HepG2 (cell line): ENCODE data around the gene FAM111B. TPM values are rescaled to one million over a fixed set of nuclear protein-coding genes. Genes with fewer than 3 reads are reported as not detected.

Experiments used
- ATF7-NPFF ChIP-seq: sonication (generic); formaldehyde crosslinking; IDR thresholded peaks from 2 replicates; pipeline ENCODE4 v1.8.1; 2023; ENCODE audit warnings: mild to moderate bottlenecking, low read depth, missing genetic modification reagents, moderate library complexity
- CBX2 ChIP-seq, 2 experiments: fragments of 200-600 bp in 1 of 2; sonication (generic); formaldehyde crosslinking in 1 of 2; IDR thresholded peaks; 2 replicates each; pipeline versions ENCODE4 v1.7.0 to v1.8.1; 2018 to 2022; ENCODE audit warnings: low read depth in 2 of 2, low read length in 1 of 2, mild to moderate bottlenecking in 1 of 2, missing genetic modification reagents in 1 of 2
- DNMT3B ChIP-seq: conservative IDR thresholded peaks from 2 replicates; pipeline ENCODE4 v1.6.1; 2016; ENCODE audit warnings: missing biosample characterization, control low read depth
- GATA4 ChIP-seq: sonication (generic); IDR thresholded peaks from 2 replicates; pipeline ENCODE4 v1.6.1; 2016; ENCODE audit warnings: antibody characterized with exemption, low read depth, borderline replicate concordance
- HDAC6 ChIP-seq: fragments of 200-600 bp; sonication (generic); IDR thresholded peaks from 2 replicates; pipeline ENCODE4 v1.7.0; 2017; ENCODE audit warnings: mild to moderate bottlenecking, antibody characterized with exemption, low read length, low read depth
- HNF1A ChIP-seq, 2 experiments: sonication (generic) in 1 of 2; formaldehyde crosslinking in 1 of 2; IDR thresholded peaks; 2 replicates each; pipeline versions ENCODE4 v1.4.0 to v1.6.1; 2016 to 2020; ENCODE audit warnings: borderline replicate concordance in 1 of 2, low read depth in 1 of 2, mild to moderate bottlenecking in 1 of 2, missing genetic modification reagents in 1 of 2
- HNRNPL ChIP-seq: fragments of 200-400 bp; formaldehyde crosslinking; IDR thresholded peaks from 2 replicates; pipeline ENCODE4 v1.6.1; 2017; ENCODE audit warnings: mild to moderate bottlenecking, low read depth, low read length
- KDM1A ChIP-seq: IDR thresholded peaks from 2 replicates; pipeline ENCODE4 v1.6.1; 2016; ENCODE audit warnings: missing compliant biosample characterization
- KLF15 ChIP-seq: sonication (generic); formaldehyde crosslinking; IDR thresholded peaks from 2 replicates; pipeline ENCODE4 v1.8.1; 2023; ENCODE audit warnings: borderline replicate concordance, mild to moderate bottlenecking, inconsistent platforms, missing genetic modification reagents, mixed read lengths
- MNT ChIP-seq: fragments of 450-650 bp; IDR thresholded peaks from 2 replicates; pipeline ENCODE4 v1.6.1; 2016
- MTA1 ChIP-seq: sonication (generic); formaldehyde crosslinking; IDR thresholded peaks from 2 replicates; pipeline ENCODE4 v1.4.0; 2020; ENCODE audit warnings: missing genetic modification reagents, mild to moderate bottlenecking, borderline replicate concordance
- PRMT3 ChIP-seq: sonication (generic); formaldehyde crosslinking; IDR thresholded peaks from 2 replicates; pipeline ENCODE4 v1.8.1; 2022; ENCODE audit warnings: low read depth, mild to moderate bottlenecking, moderate library complexity, missing genetic modification reagents, borderline replicate concordance
- SETDB1 ChIP-seq: sonication (generic); formaldehyde crosslinking; IDR thresholded peaks from 2 replicates; pipeline ENCODE4 v1.5.1; 2020; ENCODE audit warnings: missing genetic modification reagents, mild to moderate bottlenecking, borderline replicate concordance
- TBX3 ChIP-seq: fragments of 450-650 bp; IDR thresholded peaks from 2 replicates; pipeline ENCODE4 v1.6.1; 2017; ENCODE audit warnings: antibody characterized with exemption, mild to moderate bottlenecking, inconsistent platforms, borderline replicate concordance
- TCF7L2 ChIP-seq: IDR thresholded peaks from 2 replicates; pipeline ENCODE4 v1.6.1; 2011; ENCODE audit warnings: mild to moderate bottlenecking, low read depth, low read length, moderate library complexity
- THAP11 ChIP-seq: IDR thresholded peaks from 2 replicates; pipeline ENCODE4 v1.6.1; 2016; ENCODE audit warnings: missing biosample characterization, missing genetic modification reagents
- TMF1 ChIP-seq: sonication (generic); formaldehyde crosslinking; IDR thresholded peaks from 2 replicates; pipeline ENCODE4 v1.8.1; 2022; ENCODE audit warnings: low read depth, missing genetic modification reagents
- ZNF605 ChIP-seq: sonication (generic); formaldehyde crosslinking; IDR thresholded peaks from 2 replicates; pipeline ENCODE4 v1.8.0; 2022; ENCODE audit warnings: mild to moderate bottlenecking, missing genetic modification reagents
- ZNF792 ChIP-seq: IDR thresholded peaks from 2 replicates; pipeline ENCODE4 v1.6.1; 2016
- polyA plus RNA-seq, 8 experiments: library from polyadenylated mRNA; depleted of rRNA in 3 of 8; stranded (reverse) in 7 of 8; unstranded in 1 of 8; fragments of >200 nt; fragmentation: Illumina TruSeq in 4 of 8; extraction: Trizol in 4 of 8; gene quantifications; 2 replicates each; pipeline versions ENCODE4 v1.2.1 to v1.2.3, GENCODE V29; 2011 to 2016; ENCODE audit warnings: low read depth in 4 of 8, missing spikeins in 1 of 8, mixed read lengths in 1 of 8; ENCODE audit not compliant: insufficient read depth in 1 of 8
- total RNA-seq, 5 experiments: library from RNA; depleted of rRNA; stranded (reverse); fragments of >200 nt; fragmentation: Illumina TruSeq; extraction: Trizol; gene quantifications; 2 replicates each; pipeline ENCODE4 v1.2.3, GENCODE V29; 2016; ENCODE audit warnings: low read depth in 1 of 5
- TF ChIP-seq, protein P1 (sequence below): sonication (generic); formaldehyde crosslinking; IDR thresholded peaks from 2 replicates; pipeline ENCODE4 v1.8.1; 2023; ENCODE audit warnings: mild to moderate bottlenecking, missing genetic modification reagents, borderline replicate concordance
- TF ChIP-seq, protein P2 (sequence below): sonication (generic); formaldehyde crosslinking; IDR thresholded peaks from 2 replicates; pipeline ENCODE4 v1.4.0; 2020; ENCODE audit warnings: missing genetic modification reagents

The FAM111B gene
- total and polyA plus RNA-seq, 2 of the 13 experiments (the other 11 are each of a cell fraction or from before 2014, with no cell fraction given) = 1.6 to 28.2 TPM

- TF ChIP-seq DNMT3B (CRISPR knock-in tag) (no peak), CBX2 (IDR thresholded peaks at IDR 0.05; ENCODE audit: low read depth, low read length) (no peak), CBX2 (CRISPR knock-in tag; IDR thresholded peaks at IDR 0.05; ENCODE audit: low read depth) (no peak), ATF7-NPFF (no peak; the same call in 1 of the 2 replicates), HDAC6 (no peak), KDM1A (CRISPR knock-in tag) (no peak), HNF1A (IDR thresholded peaks at IDR 0.05; ENCODE audit: low read depth) (no peak), HNF1A (CRISPR knock-in tag; IDR thresholded peaks at IDR 0.05; ENCODE audit: borderline replicate concordance) (peak; percentile 51; the same call in 1 of the 2 replicates), HNRNPL (no peak), TBX3 (no peak), TCF7L2 (no peak), TMF1 (CRISPR knock-in tag) (0 out of 2 replicates have a peak, but pooled peaks have one; percentile 63), KLF15 (CRISPR knock-in tag) (no peak; the same call in 1 of the 2 replicates), GATA4 (0 out of 2 replicates have a peak, but pooled peaks have one; percentile 12), ZNF605 (CRISPR knock-in tag) (peak; percentile 77), MNT (no peak), MTA1 (CRISPR knock-in tag) (peak; percentile 88; the same call in 1 of the 2 replicates), ZNF792 (CRISPR knock-in tag) (no peak), PRMT3 (no peak), SETDB1 (no peak), THAP11 (peak; percentile 60; the same call in 1 of the 2 replicates)
- TF ChIP-seq, protein P1, sequence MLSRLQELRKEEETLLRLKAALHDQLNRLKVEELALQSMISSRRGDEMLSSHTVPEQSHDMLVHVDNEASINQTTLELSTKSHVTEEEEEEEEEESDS (CRISPR knock-in tag) = 0 out of 2 replicates have a peak, but pooled peaks have one; percentile 64
- TF ChIP-seq, protein P2, sequence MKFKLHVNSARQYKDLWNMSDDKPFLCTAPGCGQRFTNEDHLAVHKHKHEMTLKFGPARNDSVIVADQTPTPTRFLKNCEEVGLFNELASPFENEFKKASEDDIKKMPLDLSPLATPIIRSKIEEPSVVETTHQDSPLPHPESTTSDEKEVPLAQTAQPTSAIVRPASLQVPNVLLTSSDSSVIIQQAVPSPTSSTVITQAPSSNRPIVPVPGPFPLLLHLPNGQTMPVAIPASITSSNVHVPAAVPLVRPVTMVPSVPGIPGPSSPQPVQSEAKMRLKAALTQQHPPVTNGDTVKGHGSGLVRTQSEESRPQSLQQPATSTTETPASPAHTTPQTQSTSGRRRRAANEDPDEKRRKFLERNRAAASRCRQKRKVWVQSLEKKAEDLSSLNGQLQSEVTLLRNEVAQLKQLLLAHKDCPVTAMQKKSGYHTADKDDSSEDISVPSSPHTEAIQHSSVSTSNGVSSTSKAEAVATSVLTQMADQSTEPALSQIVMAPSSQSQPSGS (CRISPR knock-in tag) = peak; percentile 53; the same call in 1 of the 2 replicates
Observed at GRCh38 chr11:59142530-59143507, 35.8 kb downstream of the FAM111B start, which contains the start of gene FAM111A (continued).
